OCI-LY7 (cell line): ENCODE results near the gene IGF2BP2.

Experiments used
- CTCF ChIP-seq: fragments of 200-600 bp; sonication (generic); conservative IDR thresholded peaks from 2 replicates; pipeline ENCODE4 v1.5.1; 2014; ENCODE audit warnings: mild to moderate bottlenecking, antibody characterized with exemption, low read length, moderate library complexity, mixed read lengths
- EZH2phosphoT487 ChIP-seq: fragments of 200-600 bp; sonication (generic); IDR thresholded peaks from 2 replicates; pipeline ENCODE4 v1.6.1; 2018; ENCODE audit warnings: low read depth, borderline replicate concordance, mild to moderate bottlenecking, mixed run types, antibody characterized with exemption, low read length, moderate library complexity, mixed read lengths

DNA sequence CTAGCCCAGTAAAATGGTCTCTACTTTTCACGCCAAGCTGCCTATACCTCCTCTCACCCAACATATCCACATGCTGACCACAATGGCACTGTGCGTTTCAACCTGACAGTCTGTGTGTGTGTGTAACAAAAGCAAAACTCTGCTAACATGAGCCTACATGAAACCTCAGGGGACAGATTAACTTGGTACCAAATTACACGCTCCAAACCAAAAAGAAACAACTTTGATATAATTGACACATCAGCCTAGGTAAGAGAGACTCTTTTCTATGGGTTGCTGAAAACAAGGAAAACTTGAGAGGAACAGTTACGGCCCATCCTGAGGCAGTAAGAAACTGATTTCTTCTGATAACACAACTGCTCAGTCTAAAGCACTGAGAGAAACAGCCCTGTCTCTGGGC lies 31.5 kb downstream of the IGF2BP2 start:
- TF ChIP-seq CTCF (no peak), EZH2phosphoT487 (no peak)
